LNCaP clone FGC (cell line): ENCODE measurements around the gene ART3.

ENCODE experiments used
- DNase-seq: peaks from one replicate; pipeline ENCODE4 v3.0.0-alpha.2; 2011; ENCODE audit warnings: low read depth
- H3K4me3 ChIP-seq: 2 replicates; pipeline ENCODE4 v1.5.1; 2011; ENCODE audit warnings: mild to moderate bottlenecking, low read depth, low read length, control low read depth
- TF ChIP-seq, protein P1 (sequence below): IDR thresholded peaks from 2 replicates; pipeline ENCODE4 v1.5.1; 2012; ENCODE audit warnings: mild to moderate bottlenecking; ENCODE audit not compliant: control insufficient read depth, insufficient read depth; ENCODE audit errors: extremely low read depth

Gene ART3

DNA sequence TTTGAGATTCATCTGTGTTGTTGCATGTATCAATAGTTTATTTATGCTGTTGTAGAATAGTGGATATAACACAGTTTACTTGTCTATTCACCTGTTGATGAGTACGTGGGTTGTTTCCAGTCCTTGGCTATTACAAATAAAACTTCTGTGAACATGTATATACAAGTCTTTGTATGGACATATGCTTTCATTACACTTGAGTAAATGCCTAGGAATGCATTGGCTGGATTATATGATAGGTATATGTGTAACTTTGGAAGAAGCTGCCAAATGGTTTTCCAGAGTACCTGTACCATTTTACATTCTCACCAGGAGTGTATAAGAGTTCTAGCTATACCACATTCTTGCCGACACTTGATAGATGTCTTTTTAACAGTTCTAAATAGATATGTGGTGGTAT lies 16.5 kb downstream of the ART3 start:
- H3K4me3 ChIP-seq: no peak overlapping the region
- DNase-seq: no peak
- TF ChIP-seq, protein P1, sequence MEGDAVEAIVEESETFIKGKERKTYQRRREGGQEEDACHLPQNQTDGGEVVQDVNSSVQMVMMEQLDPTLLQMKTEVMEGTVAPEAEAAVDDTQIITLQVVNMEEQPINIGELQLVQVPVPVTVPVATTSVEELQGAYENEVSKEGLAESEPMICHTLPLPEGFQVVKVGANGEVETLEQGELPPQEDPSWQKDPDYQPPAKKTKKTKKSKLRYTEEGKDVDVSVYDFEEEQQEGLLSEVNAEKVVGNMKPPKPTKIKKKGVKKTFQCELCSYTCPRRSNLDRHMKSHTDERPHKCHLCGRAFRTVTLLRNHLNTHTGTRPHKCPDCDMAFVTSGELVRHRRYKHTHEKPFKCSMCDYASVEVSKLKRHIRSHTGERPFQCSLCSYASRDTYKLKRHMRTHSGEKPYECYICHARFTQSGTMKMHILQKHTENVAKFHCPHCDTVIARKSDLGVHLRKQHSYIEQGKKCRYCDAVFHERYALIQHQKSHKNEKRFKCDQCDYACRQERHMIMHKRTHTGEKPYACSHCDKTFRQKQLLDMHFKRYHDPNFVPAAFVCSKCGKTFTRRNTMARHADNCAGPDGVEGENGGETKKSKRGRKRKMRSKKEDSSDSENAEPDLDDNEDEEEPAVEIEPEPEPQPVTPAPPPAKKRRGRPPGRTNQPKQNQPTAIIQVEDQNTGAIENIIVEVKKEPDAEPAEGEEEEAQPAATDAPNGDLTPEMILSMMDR: no peak

DNA sequence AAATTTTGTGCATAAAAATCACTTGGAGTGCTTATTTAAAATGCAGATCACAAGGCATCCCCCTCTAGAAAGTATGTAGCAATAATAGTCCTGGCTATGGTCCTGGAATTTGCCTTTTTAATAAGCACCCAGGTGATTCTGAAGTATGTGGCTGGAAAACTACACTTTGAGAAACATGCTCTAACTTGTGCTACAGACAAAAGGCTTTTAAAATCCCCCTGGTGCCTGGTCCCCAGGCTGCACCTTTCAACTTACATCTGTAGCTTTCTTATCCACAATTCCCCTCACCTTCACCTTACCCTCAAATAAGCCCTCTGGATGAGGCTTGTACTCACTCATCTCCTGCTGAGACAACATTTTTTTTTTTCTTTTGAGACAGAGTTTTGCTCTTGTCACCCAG lies 21.1 kb downstream of the ART3 start:
- DNase-seq: no peak
- no peak overlapping the region for H3K4me3 ChIP-seq
- TF ChIP-seq, protein P1: no peak

DNA sequence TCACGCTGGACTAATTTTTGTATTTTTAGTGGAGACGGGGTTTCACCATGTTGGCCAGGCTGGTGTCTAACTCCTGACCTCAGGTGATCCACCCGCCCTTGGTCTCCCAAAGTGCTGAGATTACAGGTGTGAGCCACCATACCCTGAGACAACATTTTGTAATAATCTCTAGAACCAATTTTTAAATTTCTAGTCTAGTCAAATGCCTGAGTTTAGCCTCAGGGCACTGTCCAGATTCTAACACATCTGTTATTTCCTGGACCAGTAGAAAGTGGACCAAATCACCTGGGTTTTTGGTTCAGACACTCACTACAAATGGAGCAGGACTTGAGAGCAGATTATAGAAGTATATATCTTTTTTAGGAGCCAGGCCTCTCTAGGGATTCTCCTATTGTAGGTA lies 21.6 kb downstream of the ART3 start:
- no peak overlapping the region for H3K4me3 ChIP-seq
- no peak for DNase-seq
- TF ChIP-seq, protein P1: no peak

DNA sequence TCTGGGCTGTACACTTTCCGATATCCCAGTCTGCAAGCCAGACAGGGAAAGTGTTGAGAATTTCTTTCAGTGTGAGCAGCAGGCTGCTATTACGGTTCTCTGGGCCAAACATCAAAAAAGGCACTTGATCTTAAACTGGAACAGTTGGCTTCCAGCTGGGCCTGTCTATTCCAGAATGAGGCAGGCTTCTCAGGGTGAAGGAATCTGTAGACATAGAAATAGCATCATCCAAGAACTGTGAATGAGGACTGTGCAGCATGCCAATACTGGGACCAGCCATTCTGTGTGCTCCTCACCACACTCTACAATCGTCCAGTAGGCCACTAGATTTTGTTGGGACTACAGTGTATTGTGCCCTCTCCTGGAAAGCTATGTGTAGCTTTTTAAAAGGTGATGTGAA lies 31.1 kb downstream of the ART3 start:
- TF ChIP-seq, protein P1: no peak
- no peak overlapping the region for H3K4me3 ChIP-seq
- no peak for DNase-seq

DNA sequence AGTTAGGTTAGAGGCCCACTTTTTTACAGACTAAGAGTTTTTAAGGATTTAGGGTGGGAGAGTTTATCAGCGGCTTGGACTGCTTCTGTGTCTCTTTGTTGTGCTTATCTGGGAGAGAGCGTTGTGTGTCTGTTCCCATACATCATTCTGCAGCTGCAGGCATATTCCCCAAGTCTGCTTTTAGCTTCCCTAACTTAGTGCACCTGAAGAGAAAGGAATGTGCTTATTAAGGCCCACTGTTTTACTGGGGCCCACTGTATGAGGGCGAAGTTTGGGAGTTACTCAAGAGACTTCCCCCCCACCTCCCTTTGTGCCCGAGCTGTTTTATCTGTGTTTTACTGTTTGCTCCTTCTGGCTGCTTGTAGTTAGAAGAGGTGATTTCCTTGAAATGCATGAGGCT lies 31.9 kb downstream of the ART3 start:
- no peak overlapping the region for H3K4me3 ChIP-seq
- no peak for DNase-seq
- TF ChIP-seq, protein P1: no peak

DNA sequence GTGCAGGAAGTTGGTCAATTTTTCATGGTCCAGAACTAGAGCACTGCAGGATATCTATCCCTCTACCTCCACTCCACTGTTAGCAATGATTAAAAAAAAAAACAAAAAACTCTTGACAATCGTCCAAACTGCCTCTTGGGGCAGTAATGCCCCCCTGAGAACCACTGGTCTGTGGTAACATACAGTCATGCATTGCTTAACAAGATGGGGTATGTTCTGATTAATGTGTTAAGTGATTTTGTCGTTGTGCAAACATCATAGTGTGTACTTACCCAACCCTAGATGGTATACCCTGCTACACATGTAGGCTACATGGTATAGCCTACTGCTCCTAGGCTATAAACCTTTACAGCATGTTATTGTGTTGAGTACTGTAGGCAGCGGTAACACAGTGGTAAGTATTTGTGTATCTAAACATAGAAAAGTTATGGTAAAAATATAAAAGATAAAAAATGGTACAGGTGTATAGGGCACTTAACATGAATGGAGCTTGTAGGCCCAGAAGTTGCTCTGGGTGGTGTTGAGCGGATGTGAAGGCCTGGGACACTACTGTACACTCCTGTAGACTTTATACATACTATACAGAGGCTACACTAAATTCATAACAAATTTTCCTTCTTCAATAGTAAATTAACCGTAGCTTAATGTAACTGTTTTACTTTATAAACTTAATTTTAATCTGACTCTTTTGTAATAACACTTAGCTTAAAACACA lies 34.1 kb downstream of the ART3 start:
- TF ChIP-seq, protein P1: no peak
- DNase-seq: no peak
- no peak overlapping the region for H3K4me3 ChIP-seq

DNA sequence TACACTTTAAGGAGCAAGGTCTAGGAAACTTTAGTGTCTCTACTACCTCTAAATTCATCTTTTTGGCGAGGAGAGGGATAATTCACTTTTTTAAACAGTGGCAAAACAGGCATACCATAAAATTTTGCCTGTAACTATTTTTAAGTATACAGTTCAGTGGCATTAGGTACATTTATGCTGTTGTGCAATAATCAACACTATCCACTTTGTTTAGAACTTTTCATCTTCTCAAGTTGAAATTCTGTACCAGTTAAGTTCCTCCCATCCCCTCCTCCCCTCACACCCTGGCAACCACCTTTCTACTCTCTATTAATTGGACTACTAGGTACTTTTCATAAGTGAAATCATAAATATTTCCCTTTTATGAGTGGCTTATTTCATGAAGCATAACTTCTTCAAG lies 42.3 kb downstream of the ART3 start:
- TF ChIP-seq, protein P1: no peak
- H3K4me3 ChIP-seq: no peak overlapping the region
- DNase-seq: no peak
